GM21390 (cell line): ENCODE results near the gene GGCX.
A peak's percentile ranks its signal among the peaks of the same experiment; 100 is the strongest.
"Not testable (repeated sequence)": the region's sequence is repeated elsewhere in the genome, so short reads cannot be mapped to it uniquely, and the experiment has no call there.

Experiments
- ATAC-seq: cut with Tn5 transposase; IDR thresholded peaks from one replicate; pipeline ENCODE4 v1.9.1; 2021; ENCODE audit not compliant: unreplicated experiment

Gene GGCX

GRCh38 chr2:85561280-85562212 lies at the start of gene GGCX:
Gene GGCX (minus strand): TSS chr2:85561493. CDS start chr2:85561428, 65 bp downstream.
- peak; percentile 90 for ATAC-seq

GRCh38 chr2:85607268-85608215 lies 46.2 kb upstream of the GGCX start:
- no peak for ATAC-seq

GRCh38 chr2:85606116-85606455 lies 44.8 kb upstream of the GGCX start:
- no peak for ATAC-seq

GRCh38 chr2:85605406-85606115 lies 44.3 kb upstream of the GGCX start:
- ATAC-seq: no peak

- no peak for ATAC-seq
Measured at GRCh38 chr2:85604568-85605339, 43.5 kb upstream of the GGCX start.

GRCh38 chr2:85604133-85604444 lies 42.8 kb upstream of the GGCX start:
- ATAC-seq: not testable (repeated sequence)

GRCh38 chr2:85602476-85603234 lies 41.4 kb upstream of the GGCX start, which contains the start of gene TMEM150A:
Gene TMEM150A (minus strand): TSS chr2:85602698. CDS start chr2:85601948, 750 bp downstream.
- peak; percentile 96 for ATAC-seq

- peak; percentile 32 for ATAC-seq
Measured at GRCh38 chr2:85601771-85602475, 40.6 kb upstream of the GGCX start.

- no peak for ATAC-seq
Measured at GRCh38 chr2:85600951-85601770, 39.9 kb upstream of the GGCX start.

GRCh38 chr2:85600235-85600575 lies 38.9 kb upstream of the GGCX start:
- ATAC-seq: no peak

GRCh38 chr2:85599468-85600234 lies 38.4 kb upstream of the GGCX start:
- no peak for ATAC-seq

GRCh38 chr2:85598594-85599340 lies 37.5 kb upstream of the GGCX start:
- ATAC-seq: no peak

- no peak for ATAC-seq
Measured at GRCh38 chr2:85597241-85597640, 35.9 kb upstream of the GGCX start.

- ATAC-seq: no peak
Measured at GRCh38 chr2:85596486-85597143, 35.3 kb upstream of the GGCX start.

- no peak for ATAC-seq
Measured at GRCh38 chr2:85596026-85596333, 34.7 kb upstream of the GGCX start.

- peak; percentile 97 for ATAC-seq
Measured at GRCh38 chr2:85595301-85596025, 34.2 kb upstream of the GGCX start, which contains the start of gene RNF181. Gene RNF181 (plus strand): TSS chr2:85595745. CDS start chr2:85595764, 19 bp downstream.
